Glomerular visceral epithelial cell (primary cell): ENCODE data around the gene CYP2F1.
A peak's percentile ranks its signal among the peaks of the same experiment; 100 is the strongest.

Experiments used
- DNase-seq: peaks from one replicate; pipeline ENCODE4 v3.0.0-alpha.2; 2016; ENCODE audit errors: extremely low spot score

CYP2F1 gene

GRCh38 chr19:41175801-41176777 is 61.9 kb downstream of the CYP2F1 start:
- peak; percentile 85 for DNase-seq
